Glomerular endothelial cell (primary cell): Measurements from ENCODE around the gene ALPL. TPM values are rescaled to one million over a fixed set of nuclear protein-coding genes. Genes with fewer than 3 reads are reported as not detected.

ENCODE experiments used
- DNase-seq: peaks from one replicate; pipeline ENCODE4 v3.0.0-alpha.2; 2011; ENCODE audit warnings: low read depth, low spot score; ENCODE audit errors: extremely low read depth
- total RNA-seq: library from RNA; depleted of rRNA; stranded (reverse); fragments of >200 nt; gene quantifications from 2 replicates; pipeline ENCODE4 v1.2.3, GENCODE V29; 2015

ALPL gene
- total RNA-seq, 1 donor from 2014 or later, result 1.3 TPM

DNA sequence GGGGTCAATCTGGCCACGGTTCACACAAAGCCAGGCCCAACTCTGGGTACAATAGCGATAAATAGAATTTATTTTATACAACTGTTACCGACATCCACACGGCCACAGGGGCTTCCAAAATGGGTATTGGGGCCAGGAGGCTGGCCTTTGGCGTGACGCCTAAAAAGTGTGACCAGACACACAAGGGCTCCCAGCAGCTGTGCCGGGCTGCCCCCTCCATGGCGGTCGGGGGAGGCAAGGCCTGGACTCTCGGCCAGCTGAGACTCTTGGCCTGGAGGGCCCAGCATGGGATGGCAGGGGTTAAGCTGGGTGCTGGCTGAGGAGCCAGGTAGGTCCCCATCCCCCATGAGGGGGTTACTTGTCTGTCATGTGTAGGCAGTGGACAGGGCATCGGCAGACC is 87.0 kb downstream of the ALPL start:
- DNase-seq, result no peak

DNA sequence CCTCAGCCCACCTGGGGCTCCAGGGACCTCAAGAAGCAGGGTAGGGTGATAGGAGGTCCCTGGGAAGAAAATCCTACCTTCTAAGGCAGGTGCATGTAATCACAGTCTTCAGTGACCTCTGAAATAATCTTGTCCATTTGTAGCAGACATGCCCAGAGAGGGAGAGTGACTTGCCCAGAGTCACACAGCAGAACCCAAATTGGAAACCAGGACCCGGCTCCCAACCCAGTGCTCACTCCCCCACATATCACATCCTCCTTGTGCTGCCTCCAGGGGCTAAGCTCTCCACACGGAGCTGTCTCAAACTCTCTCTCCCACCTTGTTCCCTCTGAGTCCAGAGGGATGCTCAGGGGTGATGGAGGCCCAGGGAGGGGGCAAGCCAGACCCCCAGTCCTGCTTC is 87.4 kb downstream of the ALPL start:
- DNase-seq, result no peak

DNA sequence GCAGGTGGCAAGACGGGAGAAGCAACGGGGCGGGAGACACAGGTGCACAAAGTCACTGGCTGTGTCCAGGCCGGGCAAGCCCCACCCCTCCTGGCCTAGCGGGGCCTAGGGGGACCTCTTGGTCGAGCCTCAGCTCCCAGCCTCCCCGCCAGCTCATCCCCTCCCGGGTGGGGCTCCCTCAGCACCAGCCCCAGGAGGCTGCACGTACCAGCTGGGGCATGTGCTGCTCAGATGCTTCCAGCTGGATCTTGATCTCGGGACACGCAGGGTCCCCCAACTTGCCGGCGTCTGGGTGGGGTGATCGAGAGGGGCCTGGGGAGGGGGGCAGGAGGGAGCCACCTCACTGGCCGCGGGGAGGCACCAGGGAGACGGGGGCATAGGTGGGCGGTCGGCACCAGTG is 88.5 kb downstream of the ALPL start:
- no peak for DNase-seq

DNA sequence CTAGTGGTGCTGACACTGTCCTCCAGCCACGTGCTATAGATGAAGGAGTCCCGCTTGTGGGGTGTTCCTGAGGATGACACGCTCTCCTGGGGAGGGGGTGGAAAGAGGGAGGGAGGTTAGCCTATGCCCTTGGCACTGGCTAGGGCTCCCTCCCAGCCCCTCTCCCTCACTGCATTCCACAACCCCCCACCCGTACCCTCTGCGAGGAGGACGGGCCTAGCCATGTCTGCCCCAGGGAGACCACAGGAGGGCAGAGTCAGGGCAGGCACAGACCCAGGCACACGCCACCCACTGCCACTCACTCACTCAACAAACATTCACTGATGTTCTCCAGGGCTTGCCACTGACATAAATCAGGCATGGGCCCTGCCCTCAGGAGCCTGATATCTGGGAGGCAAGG is 89.2 kb downstream of the ALPL start:
- no peak for DNase-seq

DNA sequence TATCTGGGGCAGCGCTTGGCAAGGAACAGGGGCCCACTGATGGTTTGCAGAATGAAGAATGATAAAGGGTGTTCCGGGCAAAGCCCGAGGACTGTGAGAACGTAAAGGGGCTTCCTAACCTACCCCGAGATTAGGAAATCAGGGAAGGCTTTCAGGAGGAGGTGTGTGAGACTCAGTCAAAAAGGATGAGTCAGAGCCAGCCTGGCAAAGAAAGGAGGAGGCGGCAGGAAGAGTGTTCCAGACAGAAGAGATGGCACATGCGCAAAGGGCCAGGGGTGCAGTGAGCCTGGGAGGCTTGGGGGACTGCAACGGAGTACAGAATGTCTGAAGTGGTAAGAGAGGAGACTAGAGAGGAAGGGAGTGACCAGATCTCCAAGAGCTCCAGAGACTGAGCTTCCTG is 89.7 kb downstream of the ALPL start:
- no peak for DNase-seq

DNA sequence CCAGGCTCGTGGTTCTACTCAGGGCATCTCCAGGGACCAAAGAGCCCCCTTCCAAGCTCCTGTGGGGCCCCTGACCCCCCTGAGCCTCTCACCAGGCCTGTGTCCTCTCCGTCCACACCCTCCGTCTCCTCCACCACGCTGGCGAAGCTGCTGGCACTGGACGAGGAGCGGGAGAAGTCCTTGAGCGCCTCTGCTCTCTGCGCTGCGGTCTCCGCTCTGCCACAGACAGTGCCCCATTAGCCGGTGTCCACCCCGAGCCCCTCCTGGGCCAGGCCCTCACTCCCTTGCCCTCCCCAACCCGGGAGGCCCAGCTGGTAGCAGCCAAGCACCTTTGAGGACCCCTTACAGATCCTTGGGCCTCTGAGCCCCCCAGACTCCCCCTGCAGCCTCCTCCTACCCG is 90.2 kb downstream of the ALPL start:
- DNase-seq, result no peak

DNA sequence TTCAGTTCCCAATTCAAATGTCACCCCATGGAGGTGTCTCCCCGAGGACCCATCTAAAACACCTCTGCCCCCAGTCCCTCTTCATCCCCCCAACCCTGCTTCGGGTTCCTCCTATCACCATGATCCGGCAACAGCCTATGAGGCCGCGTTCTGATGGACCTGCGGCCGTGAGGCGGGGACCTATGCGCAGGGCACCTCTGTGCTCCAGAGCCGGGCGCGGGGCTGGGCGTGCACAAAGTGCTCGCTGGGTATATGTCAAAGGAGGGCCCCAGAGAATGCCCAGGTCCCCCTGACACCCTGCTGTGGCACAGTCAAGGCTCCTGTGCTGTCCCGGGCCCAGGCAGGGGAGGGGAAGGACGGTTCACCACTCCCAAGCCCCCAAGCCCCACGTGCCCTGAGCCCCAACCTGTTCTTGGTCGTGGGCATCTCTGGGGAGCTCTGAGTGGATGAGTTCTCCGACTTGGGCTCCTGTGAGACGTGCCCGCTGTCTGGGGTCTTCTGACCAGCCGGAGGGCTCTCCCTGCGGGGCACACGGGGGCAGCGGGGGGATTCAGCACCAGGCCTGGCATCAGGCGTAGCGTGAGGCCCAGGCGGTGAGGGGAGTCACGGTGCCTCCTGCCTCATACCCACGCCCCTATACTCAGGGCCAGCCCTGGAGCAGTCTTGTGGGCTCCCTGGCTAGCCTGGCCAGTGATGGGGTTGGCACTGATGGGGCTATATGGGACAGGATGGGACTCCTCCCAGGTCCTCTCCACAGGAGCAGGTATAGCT is 92.2 kb downstream of the ALPL start:
- no peak for DNase-seq

DNA sequence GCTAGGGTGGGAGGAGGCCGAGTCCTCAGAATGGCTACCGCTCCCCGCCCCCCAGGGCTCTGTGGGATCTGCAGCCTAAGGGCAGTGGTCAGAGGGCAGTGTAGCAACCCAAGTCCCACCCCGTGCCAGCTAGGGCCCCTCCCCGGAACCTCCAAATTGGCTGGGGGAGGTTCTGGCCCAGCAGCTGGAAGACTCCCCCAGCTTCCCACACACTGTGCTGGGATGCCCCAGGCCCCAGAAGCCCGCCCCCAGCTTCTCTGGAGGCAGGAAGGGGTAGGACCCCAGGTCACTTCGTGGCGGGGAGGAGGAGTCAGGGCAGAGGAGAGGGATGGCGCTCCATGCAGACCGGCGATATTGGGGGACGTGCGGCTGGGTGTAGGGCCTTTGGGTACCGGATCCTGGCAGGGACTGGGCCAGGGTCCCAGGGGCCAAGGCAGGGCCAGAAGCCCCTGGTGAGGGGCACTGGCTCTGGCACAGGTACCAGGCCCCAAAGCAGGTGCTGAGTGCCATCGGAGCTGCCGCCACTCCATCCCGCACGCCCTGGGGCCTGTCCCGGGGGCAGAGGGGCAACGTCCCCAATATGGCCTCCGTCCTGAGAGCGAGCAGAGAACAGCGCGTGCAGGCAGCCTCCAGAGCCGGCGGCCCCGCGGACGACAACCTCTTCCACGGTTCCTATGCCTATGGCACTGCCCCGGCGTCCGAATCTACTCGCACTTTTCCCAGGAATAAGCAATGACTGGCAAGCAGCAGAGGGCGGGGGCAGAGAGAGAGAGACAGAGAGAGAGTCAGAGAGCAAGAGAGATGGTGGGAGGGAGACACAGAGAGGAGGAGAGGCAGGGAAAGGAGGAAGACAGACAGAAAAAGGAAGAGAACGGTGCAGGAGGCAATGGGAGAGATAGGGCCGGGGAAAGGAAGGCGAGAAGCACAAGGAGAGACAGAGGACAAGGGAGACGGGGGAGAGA is 94.2 kb downstream of the ALPL start:
- no peak for DNase-seq

DNA sequence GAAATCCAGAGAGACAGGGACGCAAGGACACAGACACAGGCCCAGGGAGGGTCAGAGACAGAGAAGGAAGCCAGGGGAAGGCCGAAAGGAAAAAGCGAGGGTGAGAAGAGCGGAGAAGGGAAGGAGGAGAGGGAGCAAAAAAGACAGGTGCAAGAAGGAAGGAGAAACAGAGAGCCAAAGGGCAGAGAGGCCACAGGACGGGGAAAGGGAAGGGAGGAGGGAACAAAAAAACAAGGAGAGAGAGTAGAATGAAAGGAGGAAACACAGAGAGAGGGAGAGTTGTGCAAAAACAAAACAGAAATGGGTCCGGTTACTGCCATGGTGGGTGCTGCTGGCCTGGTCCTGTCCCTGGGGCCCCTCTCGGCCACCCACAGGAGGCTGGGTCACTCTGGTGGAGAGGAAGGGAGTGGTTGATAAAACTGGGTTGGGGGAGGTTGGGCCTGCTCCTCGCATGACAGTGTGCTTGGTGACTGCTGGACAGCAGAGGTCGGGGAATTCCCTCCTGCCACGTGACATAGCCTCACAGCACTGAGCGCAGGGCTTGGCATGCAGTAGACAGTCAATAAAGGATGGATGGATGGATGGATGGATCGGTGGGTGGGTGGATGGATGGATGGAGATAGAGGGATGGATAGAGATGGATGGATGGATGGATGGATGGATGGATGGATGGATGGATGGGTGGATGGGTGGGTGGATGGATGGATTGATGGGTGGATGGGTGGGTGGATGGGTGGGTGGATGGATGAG is 95.2 kb downstream of the ALPL start:
- no peak for DNase-seq

DNA sequence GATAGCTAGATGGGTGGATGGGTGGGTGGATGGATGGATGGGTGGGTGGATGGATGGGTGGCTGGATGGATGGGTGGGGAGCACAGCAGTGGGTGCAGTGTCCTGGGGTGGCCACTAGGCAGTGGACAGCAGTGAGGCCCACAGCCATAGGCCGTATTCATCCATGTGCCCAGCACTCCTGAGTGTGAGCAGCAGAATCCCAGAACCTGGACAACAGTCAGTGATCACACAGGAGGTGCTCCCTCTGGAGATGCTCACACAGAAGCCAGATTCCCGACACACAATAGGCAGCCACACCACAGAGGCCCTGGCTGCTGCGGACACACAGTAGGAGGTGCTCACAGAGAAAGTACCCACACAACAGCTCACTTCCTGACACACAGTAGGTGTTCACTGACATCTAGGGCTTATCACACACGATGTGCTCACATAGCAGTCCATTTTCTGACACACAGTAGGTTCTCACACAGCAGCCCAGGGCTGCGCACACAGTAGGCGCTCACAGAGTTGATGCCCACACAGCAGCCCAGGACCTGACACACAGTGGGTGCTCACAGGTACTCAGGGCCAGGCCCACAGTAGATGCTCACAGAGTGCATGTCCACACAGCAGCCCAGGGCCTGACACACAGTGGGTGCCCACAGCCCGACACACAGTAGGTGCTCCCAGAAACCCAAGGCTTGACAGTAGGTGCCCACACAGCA is 95.9 kb downstream of the ALPL start:
- DNase-seq, result no peak

DNA sequence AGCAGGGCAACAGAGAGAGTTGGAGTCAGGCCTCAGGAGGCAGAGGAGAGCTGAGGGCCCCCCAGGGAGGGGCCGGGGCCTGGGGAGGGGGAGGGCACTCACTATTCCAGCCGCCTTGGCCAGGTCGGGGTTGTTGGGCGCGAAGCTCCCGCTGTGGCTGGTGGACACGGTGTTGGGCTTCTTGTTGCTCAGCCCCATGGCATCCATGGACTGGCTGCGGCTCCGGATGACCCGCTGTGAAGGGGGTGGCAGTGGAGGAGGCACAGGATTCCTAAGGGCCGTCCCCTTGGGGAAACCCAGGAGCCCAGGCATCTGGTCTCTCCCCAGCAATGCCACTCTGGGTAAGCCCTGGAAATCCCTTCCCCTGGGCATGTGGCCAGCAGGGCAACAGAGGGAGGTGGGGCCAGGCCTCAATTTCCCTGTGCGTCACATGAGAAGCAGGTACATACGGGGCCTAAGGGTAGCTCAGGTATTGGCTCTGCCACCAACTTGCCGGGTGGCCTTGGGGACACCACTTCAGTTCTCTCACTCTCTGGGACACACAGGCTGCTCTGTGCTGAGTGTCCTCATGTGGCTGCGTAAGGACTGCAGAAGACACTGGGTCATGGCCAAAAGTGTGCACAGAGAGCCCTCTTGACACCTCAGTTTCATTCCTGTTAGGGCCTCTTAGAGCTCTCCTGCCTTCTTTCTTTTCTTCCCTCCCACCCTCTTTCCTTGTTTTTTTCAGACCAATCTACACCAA is 96.9 kb downstream of the ALPL start:
- no peak for DNase-seq

DNA sequence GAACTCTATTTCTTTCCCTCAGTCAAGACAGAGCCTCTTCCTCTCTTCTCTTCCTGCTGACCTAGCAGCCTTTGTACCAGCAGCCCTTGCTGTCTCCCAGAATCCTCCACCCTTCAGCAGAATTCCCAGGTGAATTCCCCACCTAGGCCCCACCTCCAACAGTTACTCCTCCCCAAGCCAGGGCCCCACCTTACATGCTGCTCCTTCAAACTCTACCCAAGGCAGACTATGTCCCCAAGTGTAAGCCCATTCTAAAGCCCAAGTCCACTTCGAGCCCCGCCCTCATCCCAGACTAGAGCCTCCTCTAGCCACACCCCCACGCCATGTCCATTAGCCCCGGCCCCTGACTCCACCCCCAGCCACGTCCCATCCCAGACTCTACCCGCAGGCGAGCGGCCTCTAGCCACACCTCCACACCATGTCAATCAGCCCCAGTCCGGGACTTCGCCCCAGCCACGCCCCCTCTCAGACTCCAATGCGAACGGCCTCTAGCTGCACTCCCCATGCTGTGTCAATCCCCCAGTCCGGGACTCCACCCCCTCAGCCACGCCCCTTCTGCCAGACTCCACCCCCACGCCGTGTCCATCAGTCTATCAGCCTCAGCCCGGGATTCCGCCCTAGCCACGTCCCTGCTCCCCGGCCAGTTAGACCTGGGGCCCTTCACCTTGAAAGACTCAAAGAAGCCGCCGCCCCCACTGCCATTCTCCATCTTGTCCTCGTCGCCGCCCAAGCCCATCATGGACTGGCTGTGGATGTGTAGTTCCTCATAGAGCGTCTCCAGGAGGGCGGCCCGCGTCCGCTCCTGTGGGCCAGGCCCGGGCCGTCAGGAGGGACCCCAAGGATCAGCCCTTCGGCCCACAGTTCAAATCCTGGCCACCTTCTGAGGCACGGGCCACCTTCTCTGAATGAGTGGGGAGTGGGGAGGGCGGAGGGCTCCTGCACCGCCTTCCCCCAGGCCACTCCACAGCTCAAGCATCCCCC is 98.6 kb downstream of the ALPL start:
- DNase-seq, result no peak

DNA sequence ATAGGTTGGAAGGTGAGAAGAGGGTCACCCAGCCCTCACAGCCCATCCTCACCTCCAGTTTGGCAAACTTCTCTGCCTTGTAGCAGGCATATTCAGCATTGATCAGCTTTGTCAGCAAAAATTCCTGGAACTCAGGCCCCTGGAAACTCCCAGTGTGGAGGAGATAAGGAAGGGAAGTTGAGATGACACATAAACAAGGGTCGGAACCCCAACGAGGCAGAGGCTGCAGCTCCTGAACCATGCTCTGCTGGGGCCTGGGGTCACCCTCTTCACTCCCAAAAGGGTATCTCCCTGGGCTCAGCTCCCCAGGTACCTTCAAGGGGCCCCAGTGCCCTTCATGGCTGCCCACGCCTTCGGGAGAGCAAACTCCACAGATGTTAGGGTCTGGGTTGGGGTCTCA is 99.6 kb downstream of the ALPL start:
- DNase-seq, result no peak

DNA sequence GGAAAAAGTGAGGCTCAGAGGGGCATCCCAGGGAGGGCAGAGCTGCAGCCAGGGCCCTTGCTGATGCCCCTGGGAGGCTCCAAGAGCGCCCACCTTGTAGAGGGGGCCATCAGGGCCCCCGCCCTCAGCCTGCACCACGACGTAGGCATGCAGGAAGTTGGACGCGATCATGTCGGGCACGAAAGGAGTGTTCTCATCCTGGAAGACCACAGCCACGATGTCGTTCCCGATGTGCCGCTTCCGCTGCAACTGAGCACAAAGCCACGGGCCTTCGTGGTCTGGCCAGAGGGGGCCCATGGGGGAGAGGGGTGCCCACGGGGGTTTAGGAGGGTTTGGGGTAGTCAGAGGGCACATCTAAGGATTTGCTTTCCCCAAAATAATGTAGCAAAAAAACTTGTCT is 100.8 kb downstream of the ALPL start:
- DNase-seq, result no peak

DNA sequence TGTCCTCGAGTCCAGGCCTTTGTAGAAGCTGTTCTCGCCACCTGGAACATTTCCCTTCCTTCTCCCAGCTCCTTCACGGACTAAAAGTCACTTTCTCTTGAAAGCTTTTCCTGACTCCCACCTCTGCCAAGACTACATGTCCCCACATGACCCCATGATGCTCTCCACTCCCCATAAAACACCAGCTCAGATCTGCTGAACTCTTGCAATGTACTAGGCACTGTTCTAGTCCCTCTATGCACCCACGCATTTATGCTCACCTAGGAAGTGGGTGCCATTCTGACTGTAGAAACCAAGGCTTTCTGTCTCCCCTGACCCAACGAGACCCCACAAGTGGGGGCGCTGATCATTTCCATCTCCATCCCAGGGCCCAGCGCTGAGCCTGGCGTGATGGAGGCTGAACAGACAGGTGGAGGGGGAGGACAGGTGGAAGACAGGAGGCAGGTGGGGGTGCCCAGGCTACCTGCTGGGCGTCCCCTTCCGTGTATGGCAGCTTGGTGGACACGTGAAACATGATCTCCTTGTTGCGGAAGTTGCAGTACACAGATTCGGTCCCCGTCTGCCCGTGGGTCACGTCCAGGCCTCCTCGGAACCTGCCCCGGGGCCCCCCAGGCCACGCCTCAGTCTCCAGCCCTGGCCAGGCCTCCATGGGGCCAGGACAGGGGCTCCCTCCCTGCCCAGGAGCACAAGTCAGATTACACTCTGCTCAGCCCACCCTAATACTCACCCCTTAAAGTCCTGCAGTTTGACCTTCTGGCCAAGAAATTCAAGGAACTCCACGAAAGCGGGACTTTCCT is 102.0 kb downstream of the ALPL start:
- no peak for DNase-seq

DNA sequence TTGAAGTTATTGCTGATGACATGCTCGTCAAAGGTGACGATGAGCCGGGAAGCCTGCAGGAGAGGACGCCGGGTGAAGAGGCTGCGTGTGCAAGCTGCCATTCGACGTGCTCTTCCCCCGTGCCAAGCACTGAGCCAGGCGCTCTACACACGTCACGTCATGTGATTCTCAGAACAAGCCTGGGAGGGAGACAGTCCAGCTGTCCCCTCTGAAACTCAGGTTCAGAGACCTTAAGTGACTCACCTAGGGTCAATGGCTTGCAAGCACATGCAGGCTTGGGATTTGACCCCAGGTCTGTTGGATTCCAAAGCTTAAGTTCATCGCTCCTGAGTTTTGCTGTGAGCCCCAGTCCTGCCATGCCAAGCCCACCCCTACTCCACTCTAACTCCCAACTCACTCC is 102.8 kb downstream of the ALPL start:
- DNase-seq, result no peak

DNA sequence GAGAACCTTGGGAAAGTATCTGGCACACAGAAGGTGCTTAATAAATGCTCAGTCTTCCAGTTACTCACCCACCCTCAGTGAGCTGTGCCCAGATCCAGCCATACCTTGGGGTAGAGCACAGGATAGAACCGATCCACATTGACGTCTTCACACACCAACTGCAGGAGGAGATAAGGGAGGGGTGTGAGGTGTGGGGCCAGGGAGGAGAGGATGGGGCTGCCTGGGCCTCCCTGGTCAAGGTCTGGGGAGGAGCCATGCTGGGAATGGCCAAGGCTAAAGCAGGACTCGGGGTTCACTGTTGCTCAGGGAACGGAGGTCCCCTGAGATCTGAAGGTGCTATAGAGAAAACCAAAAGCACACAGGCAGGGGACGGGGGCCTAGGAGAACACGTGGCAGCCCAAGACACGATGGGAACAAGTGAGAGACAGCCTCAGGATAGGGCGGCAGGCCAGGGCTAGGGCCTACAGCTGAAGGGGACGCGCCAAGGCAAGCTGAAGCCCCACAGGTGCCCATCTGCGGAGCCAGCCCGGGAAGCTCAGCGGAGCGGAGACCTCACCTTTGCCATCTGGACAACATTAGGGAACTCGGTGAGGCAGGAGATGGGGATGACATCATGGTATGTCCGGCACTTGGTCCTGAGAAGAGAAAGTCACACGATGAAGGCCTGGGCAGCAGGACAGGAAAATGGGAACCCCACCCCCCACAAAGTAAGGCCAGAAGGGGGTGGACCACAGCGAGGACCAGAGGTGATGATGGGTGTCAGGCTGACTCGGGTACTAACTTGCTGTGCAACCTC is 104.0 kb downstream of the ALPL start:
- DNase-seq, result no peak
